ENCODE data around the gene RPL28.

GRCh38 chr19:55451965-55452748 is 66.4 kb downstream of the RPL28 start:
- TF ChIP-seq CTCF (conservative IDR thresholded peaks at IDR 0.05 in 1 of 2, IDR thresholded peaks at IDR 0.05 in 1 of 2; ENCODE audit: extremely low read depth in 1 of 2, insufficient read depth in 1 of 2, low read depth in 1 of 2, low read length in 2 of 2) (no peak), EZH2 (IDR thresholded peaks at IDR 0.05; ENCODE audit: borderline replicate concordance, low read length) (peak; percentile 71)
